Endothelial cell of umbilical vein (primary cell): Measurements from ENCODE around the gene RAI2. TPM values are rescaled to one million over a fixed set of nuclear protein-coding genes. Genes with fewer than 3 reads are reported as not detected.
"Not testable (repeated sequence)": the region's sequence is repeated elsewhere in the genome, so short reads cannot be mapped to it uniquely, and the experiment has no call there.

Experiments
- BruUV-seq: library from RNA; stranded (reverse); fragments of 400-500 nt; replicated peaks from 2 replicates; lab custom pipeline; 2021; lab: Mats Ljungman, UMichigan
- CTCF ChIA-PET: fragments of 300-600, 350-600 bp; sonication (Branson Sonifier 250); formaldehyde crosslinking; loops from one replicate; lab custom pipeline; 2021; ENCODE audit warnings: antibody characterized with exemption, inconsistent platforms; lab: Charles Lee
- POLR2A ChIA-PET: fragments of 300-600, 350-600 bp; sonication (Branson Sonifier 250); formaldehyde crosslinking; loops from one replicate; lab custom pipeline; 2021; ENCODE audit warnings: antibody characterized with exemption, inconsistent platforms; lab: Charles Lee
- DNase-seq: peaks from one replicate; pipeline ENCODE4 v3.0.0-alpha.2; 2011; ENCODE audit warnings: low read depth, low spot score
- FAIRE-seq: peaks from 2 replicates; lab custom pipeline; 2011; peaks lifted over from hg19 to GRCh38; lab: Jason Lieb, UNC
- H2AFZ ChIP-seq: 2 replicates; pipeline ENCODE4 v1.6.0; 2012; ENCODE audit warnings: low read depth, low read length, control low read depth, inconsistent platforms
- H3K27ac ChIP-seq: 2 replicates; pipeline ENCODE4 v1.5.1; 2011; ENCODE audit warnings: low read depth, mild to moderate bottlenecking, control low read depth, low read length, moderate library complexity; ENCODE audit not compliant: insufficient read depth
- H3K27me3 ChIP-seq, 2 experiments: 2 replicates each; pipeline versions ENCODE4 v1.6.0 to v1.6.1; 2011; ENCODE audit warnings: low read length in 2 of 2, mixed read lengths in 1 of 2; ENCODE audit not compliant: control insufficient read depth in 2 of 2, insufficient read depth in 2 of 2
- H3K36me3 ChIP-seq, 2 experiments: 2 replicates in 1 of 2; 3 replicates in 1 of 2; pipeline ENCODE4 v1.5.1; 2011; ENCODE audit warnings: low read length in 2 of 2, mild to moderate bottlenecking in 1 of 2, moderate library complexity in 1 of 2; ENCODE audit not compliant: control insufficient read depth in 2 of 2, insufficient read depth in 2 of 2; ENCODE audit errors: extremely low read depth in 1 of 2
- H3K4me1 ChIP-seq: 3 replicates; pipeline ENCODE4 v1.5.1; 2011; ENCODE audit warnings: mild to moderate bottlenecking, low read length; ENCODE audit not compliant: control insufficient read depth, insufficient read depth; ENCODE audit errors: extremely low read depth
- H3K4me2 ChIP-seq: 2 replicates; pipeline ENCODE4 v1.6.1; 2011; ENCODE audit warnings: low read length, control low read depth, mixed read lengths; ENCODE audit not compliant: insufficient read depth
- H3K4me3 ChIP-seq, 3 experiments: fragments of 200-600 bp in 1 of 3; sonication (generic), shearing (Covaris generic) in 1 of 3; replicated peaks in 1 of 3; 2 replicates each; pipeline ENCODE4 v1.5.1; 2011 to 2016; ENCODE audit warnings: control low read depth in 3 of 3, low read length in 3 of 3, mild to moderate bottlenecking in 2 of 3, inconsistent platforms in 1 of 3, low read depth in 1 of 3, moderate library complexity in 1 of 3; ENCODE audit not compliant: insufficient read depth in 1 of 3
- H3K79me2 ChIP-seq: 2 replicates; pipeline ENCODE4 v1.6.0; 2012; ENCODE audit warnings: low read length, inconsistent platforms; ENCODE audit not compliant: control insufficient read depth, insufficient read depth
- H3K9ac ChIP-seq: replicated peaks from 2 replicates; pipeline ENCODE3; 2011; ENCODE audit warnings: low read length, control low read depth; ENCODE audit not compliant: insufficient read depth; ENCODE audit errors: extremely low read depth
- H3K9me1 ChIP-seq: replicated peaks from 3 replicates; pipeline ENCODE4 v1.6.0; 2011; ENCODE audit warnings: mild to moderate bottlenecking, low read length; ENCODE audit not compliant: control insufficient read depth, insufficient read depth; ENCODE audit errors: extremely low read depth
- H3K9me3 ChIP-seq: replicated peaks from 2 replicates; pipeline ENCODE4 v1.5.1; 2012; ENCODE audit warnings: low read length, inconsistent platforms; ENCODE audit not compliant: control insufficient read depth, insufficient read depth
- H4K20me1 ChIP-seq: replicated peaks from 2 replicates; pipeline ENCODE3; 2011; ENCODE audit warnings: mild to moderate bottlenecking, low read length; ENCODE audit not compliant: control insufficient read depth, insufficient read depth; ENCODE audit errors: extremely low read depth
- EZH2 ChIP-seq: IDR thresholded peaks from 2 replicates; pipeline ENCODE4 v1.6.1; 2012; ENCODE audit warnings: borderline replicate concordance, low read depth, mild to moderate bottlenecking, moderate library complexity, low read length, inconsistent platforms; ENCODE audit not compliant: severe bottlenecking
- FOS ChIP-seq: IDR thresholded peaks from 2 replicates; pipeline ENCODE4 v1.6.1; 2011; ENCODE audit warnings: mild to moderate bottlenecking, low read length, moderate library complexity, borderline replicate concordance; ENCODE audit not compliant: insufficient read depth
- GATA2 ChIP-seq: IDR thresholded peaks from 2 replicates; pipeline ENCODE4 v1.7.0; 2011; ENCODE audit warnings: low read depth, mild to moderate bottlenecking, moderate library complexity, mixed read lengths, low read length; ENCODE audit not compliant: insufficient read length, insufficient read depth
- JUN ChIP-seq: IDR thresholded peaks from 2 replicates; pipeline ENCODE4 v1.6.1; 2011; ENCODE audit warnings: borderline replicate concordance, low read depth; ENCODE audit not compliant: insufficient read length, insufficient read depth
- MYC ChIP-seq: IDR thresholded peaks from one replicate; pipeline ENCODE4 v1.6.1; 2011; ENCODE audit warnings: mild to moderate bottlenecking, low read depth, low read length
- POLR2A ChIP-seq: IDR thresholded peaks from 2 replicates; pipeline ENCODE4 v1.6.1; 2012; ENCODE audit warnings: low read depth, mild to moderate bottlenecking, control low read depth, low read length
- POLR2AphosphoS5 ChIP-seq: IDR thresholded peaks from 2 replicates; pipeline ENCODE4 v1.6.1; 2012; ENCODE audit warnings: low read depth, mild to moderate bottlenecking, control low read depth, low read length, moderate library complexity; ENCODE audit not compliant: insufficient read depth
- dilution Hi-C: fragments of 300-500 bp; cut with MboI; formaldehyde crosslinking; loops from one replicate; pipeline ENCODE4 v1.15.0; 2019; ENCODE audit warnings: low sequenced_read_pairs; ENCODE audit not compliant: extremely low pct_ligation_motif_present
- intact Hi-C: fragments of 100-400 bp; cut with micrococcal nuclease; formaldehyde crosslinking; loops from one replicate; pipeline ENCODE4 v1.10.0; 2022
- polyA plus RNA-seq, 4 experiments: library from polyadenylated mRNA; depleted of rRNA in 3 of 4; stranded (reverse) in 3 of 4; unstranded in 1 of 4; fragments of >200 nt; gene quantifications; 2 replicates each; pipeline versions ENCODE4 v1.2.1 to v1.2.3, GENCODE V29; 2011 to 2012; ENCODE audit warnings: missing spikeins in 1 of 4
- total RNA-seq: library from RNA; stranded (reverse); gene quantifications from 2 replicates; pipeline ENCODE4 v1.2.3, GENCODE V29; 2021
- TF ChIP-seq, protein P1 (sequence below): IDR thresholded peaks from 2 replicates; pipeline ENCODE4 v1.6.1; 2011; ENCODE audit not compliant: insufficient read depth, insufficient read length
- TF ChIP-seq, protein P2 (sequence below), 2 donors: IDR thresholded peaks; 1 replicate in 1 of 2; 2 replicates in 1 of 2; pipeline ENCODE4 v1.5.1; 2011; ENCODE audit warnings: low read length in 2 of 2, mild to moderate bottlenecking in 2 of 2, moderate library complexity in 2 of 2, control low read depth in 1 of 2, inconsistent platforms in 1 of 2, low read depth in 1 of 2; ENCODE audit not compliant: insufficient read depth in 1 of 2; ENCODE audit errors: extremely low read depth in 1 of 2

Gene RAI2
- total and polyA plus RNA-seq, 2 donors (not counting 3 experiments of a cell fraction or from before 2014, with no cell fraction given), result 0.19 to 0.91 TPM

DNA sequence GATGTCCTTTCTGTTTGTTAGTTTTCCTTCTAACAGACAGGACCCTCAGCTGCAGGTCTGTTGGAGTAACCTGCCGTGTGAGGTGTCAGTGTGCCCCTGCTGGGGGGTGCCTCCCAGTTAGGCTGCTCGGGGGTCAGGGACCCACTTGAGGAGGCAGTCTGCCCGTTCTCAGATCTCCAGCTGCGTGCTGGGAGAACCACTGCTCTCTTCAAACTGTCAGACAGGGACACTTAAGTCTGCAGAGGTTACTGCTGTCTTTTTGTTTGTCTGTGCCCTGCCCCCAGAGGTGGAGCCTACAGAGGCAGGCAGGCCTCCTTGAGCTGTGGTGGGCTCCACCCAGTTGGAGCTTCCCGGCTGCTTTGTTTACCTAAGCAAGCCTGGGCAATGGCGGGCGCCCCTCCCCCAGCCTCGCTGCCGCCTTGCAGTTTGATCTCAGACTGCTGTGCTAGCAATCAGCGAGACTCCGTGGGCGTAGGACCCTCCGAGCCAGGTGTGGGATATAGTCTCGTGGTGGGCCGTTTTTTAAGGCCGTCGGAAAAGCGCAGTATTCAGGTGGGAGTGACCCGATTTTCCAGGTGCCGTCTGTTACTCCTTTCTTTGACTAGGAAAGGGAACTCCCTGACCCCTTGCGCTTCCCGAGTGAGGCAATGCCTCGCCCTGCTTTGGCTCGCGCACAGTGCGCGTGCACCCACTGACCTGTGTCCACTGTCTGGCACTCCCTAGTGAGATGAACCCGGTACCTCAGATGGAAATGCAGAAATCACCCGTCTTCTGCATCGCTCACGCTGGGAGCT, 74.3 kb downstream of the RAI2 start:
- intact Hi-C loops, result not testable (repeated sequence)

DNA sequence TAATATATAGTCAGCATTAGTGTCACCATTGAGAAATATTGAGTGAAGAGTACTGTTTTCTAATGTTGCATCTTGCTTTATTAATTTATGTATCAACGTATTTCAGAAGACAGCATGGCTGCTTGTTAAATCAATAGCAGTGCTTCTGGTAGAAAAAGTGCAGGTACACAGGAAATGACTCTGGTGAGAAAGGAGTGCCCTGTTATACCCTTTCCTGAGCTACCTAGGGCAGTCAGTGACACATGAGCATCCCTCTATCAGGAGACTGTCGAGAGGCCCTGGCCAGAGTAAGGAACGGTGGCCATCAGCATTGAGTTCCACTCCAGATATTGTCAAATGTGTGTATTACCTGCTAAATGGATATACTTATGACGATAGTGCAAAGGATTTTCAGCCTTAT, 81.7 kb downstream of the RAI2 start:
- no peak overlapping the region for H2AFZ ChIP-seq
- TF ChIP-seq POLR2AphosphoS5, result no peak
- TF ChIP-seq, protein P1, sequence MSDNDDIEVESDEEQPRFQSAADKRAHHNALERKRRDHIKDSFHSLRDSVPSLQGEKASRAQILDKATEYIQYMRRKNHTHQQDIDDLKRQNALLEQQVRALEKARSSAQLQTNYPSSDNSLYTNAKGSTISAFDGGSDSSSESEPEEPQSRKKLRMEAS, result no peak
- TF ChIP-seq JUN, result no peak
- TF ChIP-seq, protein P2, sequence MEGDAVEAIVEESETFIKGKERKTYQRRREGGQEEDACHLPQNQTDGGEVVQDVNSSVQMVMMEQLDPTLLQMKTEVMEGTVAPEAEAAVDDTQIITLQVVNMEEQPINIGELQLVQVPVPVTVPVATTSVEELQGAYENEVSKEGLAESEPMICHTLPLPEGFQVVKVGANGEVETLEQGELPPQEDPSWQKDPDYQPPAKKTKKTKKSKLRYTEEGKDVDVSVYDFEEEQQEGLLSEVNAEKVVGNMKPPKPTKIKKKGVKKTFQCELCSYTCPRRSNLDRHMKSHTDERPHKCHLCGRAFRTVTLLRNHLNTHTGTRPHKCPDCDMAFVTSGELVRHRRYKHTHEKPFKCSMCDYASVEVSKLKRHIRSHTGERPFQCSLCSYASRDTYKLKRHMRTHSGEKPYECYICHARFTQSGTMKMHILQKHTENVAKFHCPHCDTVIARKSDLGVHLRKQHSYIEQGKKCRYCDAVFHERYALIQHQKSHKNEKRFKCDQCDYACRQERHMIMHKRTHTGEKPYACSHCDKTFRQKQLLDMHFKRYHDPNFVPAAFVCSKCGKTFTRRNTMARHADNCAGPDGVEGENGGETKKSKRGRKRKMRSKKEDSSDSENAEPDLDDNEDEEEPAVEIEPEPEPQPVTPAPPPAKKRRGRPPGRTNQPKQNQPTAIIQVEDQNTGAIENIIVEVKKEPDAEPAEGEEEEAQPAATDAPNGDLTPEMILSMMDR (IDR thresholded peaks at IDR 0.05; ENCODE audit: extremely low read depth in 1 of 2, insufficient read depth in 1 of 2, low read depth in 1 of 2, low read length in 2 of 2), result no peak
- TF ChIP-seq GATA2, result no peak
- TF ChIP-seq POLR2A, result no peak
- no peak for TF ChIP-seq EZH2
- TF ChIP-seq FOS, result no peak
- no peak for TF ChIP-seq MYC
- no peak overlapping the region for H3K4me2 ChIP-seq
- intact Hi-C loops, result no loop called here
- H3K27me3 ChIP-seq, result no peaks in the 10 kb centered on the region
- no peak overlapping the region for H3K4me3 ChIP-seq
- DNase-seq (no peak), FAIRE-seq (no peak)
- no peaks in the 10 kb centered on the region for H3K79me2 ChIP-seq
- H3K9me3 ChIP-seq, result no peaks in the 10 kb centered on the region
- no peak overlapping the region for H3K27ac ChIP-seq
- BruUV-seq, result no TSS peak
- H3K36me3 ChIP-seq, result no peaks in the 10 kb centered on the region
- no peak overlapping the region for H3K9ac ChIP-seq
- H3K4me1 ChIP-seq, result no peaks in the 10 kb centered on the region
- H3K9me1 ChIP-seq, result no peaks in the 10 kb centered on the region
- dilution Hi-C loops, result no loop called here
- H4K20me1 ChIP-seq, result no peaks in the 10 kb centered on the region
- POLR2A ChIA-PET, result no interaction called here
- CTCF ChIA-PET, result no interaction called here

More for the DNA sequence above, 74.3 kb downstream of the RAI2 start:
- H4K20me1 ChIP-seq, CTCF ChIA-PET, H3K4me3 ChIP-seq, POLR2A ChIA-PET, DNase-seq, H3K9me3 ChIP-seq, H3K79me2 ChIP-seq, H3K9me1 ChIP-seq, FAIRE-seq, H3K27ac ChIP-seq, H3K9ac ChIP-seq, dilution Hi-C loops, BruUV-seq, H3K4me1 ChIP-seq, H3K27me3 ChIP-seq, H3K36me3 ChIP-seq, H3K4me2 ChIP-seq, H2AFZ ChIP-seq: not testable (repeated sequence)
